Measurements from ENCODE around the gene PCSK4. TPM values are rescaled to one million over a fixed set of nuclear protein-coding genes. Genes with fewer than 3 reads are reported as not detected.
A peak's percentile ranks its signal among the peaks of the same experiment; 100 is the strongest.

PCSK4 gene
- total and polyA plus RNA-seq, 9 of the 15 experiments (the other 6 are each of a cell fraction or from before 2014, with no cell fraction given) = 0.01 to 9.1 (median 2.1) TPM; not detected in 1

DNA sequence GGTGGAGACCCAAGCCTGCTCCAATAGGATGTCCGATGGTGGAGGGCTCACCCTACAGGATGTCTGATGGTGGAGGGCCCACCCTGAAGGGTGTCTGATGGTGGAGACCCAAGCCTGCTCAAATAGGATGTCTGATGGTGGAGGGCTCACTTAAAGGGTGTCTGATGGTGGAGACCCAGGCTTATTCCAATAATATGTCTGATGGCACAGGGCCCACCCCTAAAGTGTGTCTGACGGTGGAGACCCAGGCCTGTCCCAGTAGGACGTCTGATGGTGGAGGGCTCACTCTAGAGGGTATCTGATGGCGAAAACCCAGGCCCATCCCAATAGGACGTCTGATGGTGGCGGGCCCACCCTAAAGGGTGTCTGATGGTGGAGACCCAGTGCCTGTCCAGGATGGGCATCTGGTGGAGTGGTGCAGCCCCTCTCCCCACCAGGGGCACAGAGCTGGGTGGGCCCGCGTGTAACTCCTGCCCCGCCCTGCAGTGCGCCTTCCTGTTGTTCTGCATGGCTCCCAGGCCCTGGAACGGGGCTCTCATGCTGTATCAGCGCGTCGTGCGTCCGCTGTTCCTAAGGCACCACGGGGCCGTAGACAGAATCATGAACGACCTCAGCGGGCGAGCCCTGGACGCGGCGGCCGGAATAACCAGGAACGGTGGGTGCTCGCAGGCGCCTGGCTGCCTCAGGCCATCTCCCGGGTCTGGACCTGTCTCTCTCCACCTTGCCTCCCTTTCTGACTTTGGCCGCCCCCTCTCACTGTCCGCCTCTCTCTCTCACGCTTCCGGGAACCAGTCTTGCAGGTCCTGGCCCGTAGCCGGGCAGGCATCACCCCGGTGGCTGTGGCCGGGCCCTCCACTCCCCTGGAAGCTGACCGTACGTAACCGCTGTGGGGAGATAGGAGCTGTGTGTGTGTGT, 5.9 kb upstream of the PCSK4 start (continued):
- TF ChIP-seq NR1H2 (CRISPR knock-in tag; IDR thresholded peaks at IDR 0.05) = no peak
- TF ChIP-seq, protein P1, sequence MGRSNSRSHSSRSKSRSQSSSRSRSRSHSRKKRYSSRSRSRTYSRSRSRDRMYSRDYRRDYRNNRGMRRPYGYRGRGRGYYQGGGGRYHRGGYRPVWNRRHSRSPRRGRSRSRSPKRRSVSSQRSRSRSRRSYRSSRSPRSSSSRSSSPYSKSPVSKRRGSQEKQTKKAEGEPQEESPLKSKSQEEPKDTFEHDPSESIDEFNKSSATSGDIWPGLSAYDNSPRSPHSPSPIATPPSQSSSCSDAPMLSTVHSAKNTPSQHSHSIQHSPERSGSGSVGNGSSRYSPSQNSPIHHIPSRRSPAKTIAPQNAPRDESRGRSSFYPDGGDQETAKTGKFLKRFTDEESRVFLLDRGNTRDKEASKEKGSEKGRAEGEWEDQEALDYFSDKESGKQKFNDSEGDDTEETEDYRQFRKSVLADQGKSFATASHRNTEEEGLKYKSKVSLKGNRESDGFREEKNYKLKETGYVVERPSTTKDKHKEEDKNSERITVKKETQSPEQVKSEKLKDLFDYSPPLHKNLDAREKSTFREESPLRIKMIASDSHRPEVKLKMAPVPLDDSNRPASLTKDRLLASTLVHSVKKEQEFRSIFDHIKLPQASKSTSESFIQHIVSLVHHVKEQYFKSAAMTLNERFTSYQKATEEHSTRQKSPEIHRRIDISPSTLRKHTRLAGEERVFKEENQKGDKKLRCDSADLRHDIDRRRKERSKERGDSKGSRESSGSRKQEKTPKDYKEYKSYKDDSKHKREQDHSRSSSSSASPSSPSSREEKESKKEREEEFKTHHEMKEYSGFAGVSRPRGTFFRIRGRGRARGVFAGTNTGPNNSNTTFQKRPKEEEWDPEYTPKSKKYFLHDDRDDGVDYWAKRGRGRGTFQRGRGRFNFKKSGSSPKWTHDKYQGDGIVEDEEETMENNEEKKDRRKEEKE (IDR thresholded peaks at IDR 0.05; ENCODE audit: borderline replicate concordance in 1 of 2, control insufficient read depth in 1 of 2, low read depth in 2 of 2, low read length in 1 of 2) = no peak
- no peak for TF ChIP-seq BMI1 (IDR thresholded peaks at IDR 0.05; ENCODE audit: low read length)
- TF ChIP-seq POLR2A (conservative IDR thresholded peaks at IDR 0.05) = no peak; the same call in 1 of the 2 replicates
- no peak for TF ChIP-seq HDAC6 (IDR thresholded peaks at IDR 0.05; ENCODE audit: low read depth, low read length)
- no peak for TF ChIP-seq JUNB (CRISPR knock-in tag; conservative IDR thresholded peaks at IDR 0.05)
- no peak for TF ChIP-seq POU5F1 (IDR thresholded peaks at IDR 0.05; ENCODE audit: borderline replicate concordance, low read depth, low read length, partially characterized antibody)
- TF ChIP-seq HDAC1 (IDR thresholded peaks at IDR 0.05) = no peak
- TF ChIP-seq MYNN (IDR thresholded peaks at IDR 0.05) = no peak
- no peak for TF ChIP-seq MYNN (CRISPR knock-in tag; IDR thresholded peaks at IDR 0.05)
- no peak for TF ChIP-seq TEAD1 (CRISPR knock-in tag; IDR thresholded peaks at IDR 0.05)
- TF ChIP-seq, protein P2, sequence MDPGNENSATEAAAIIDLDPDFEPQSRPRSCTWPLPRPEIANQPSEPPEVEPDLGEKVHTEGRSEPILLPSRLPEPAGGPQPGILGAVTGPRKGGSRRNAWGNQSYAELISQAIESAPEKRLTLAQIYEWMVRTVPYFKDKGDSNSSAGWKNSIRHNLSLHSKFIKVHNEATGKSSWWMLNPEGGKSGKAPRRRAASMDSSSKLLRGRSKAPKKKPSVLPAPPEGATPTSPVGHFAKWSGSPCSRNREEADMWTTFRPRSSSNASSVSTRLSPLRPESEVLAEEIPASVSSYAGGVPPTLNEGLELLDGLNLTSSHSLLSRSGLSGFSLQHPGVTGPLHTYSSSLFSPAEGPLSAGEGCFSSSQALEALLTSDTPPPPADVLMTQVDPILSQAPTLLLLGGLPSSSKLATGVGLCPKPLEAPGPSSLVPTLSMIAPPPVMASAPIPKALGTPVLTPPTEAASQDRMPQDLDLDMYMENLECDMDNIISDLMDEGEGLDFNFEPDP (CRISPR knock-in tag; IDR thresholded peaks at IDR 0.05) = 0 out of 2 replicates have a peak, but pooled peaks have one; percentile 34
- TF ChIP-seq MXI1 (IDR thresholded peaks at IDR 0.05; ENCODE audit: low read depth, low read length) = no peak
- no peak for TF ChIP-seq JUND (IDR thresholded peaks at IDR 0.05; ENCODE audit: borderline replicate concordance, low read depth, low read length)
- TF ChIP-seq JUND (tag; IDR thresholded peaks at IDR 0.05; ENCODE audit: borderline replicate concordance, low read depth, low read length) = no peak
- TF ChIP-seq MAZ (CRISPR knock-in tag; conservative IDR thresholded peaks at IDR 0.05 in 1 of 2, IDR thresholded peaks at IDR 0.05 in 1 of 2) = no peak
- TF ChIP-seq STAT5A (IDR thresholded peaks at IDR 0.05; ENCODE audit: borderline replicate concordance, low read length) = no peak
- TF ChIP-seq, protein P3, sequence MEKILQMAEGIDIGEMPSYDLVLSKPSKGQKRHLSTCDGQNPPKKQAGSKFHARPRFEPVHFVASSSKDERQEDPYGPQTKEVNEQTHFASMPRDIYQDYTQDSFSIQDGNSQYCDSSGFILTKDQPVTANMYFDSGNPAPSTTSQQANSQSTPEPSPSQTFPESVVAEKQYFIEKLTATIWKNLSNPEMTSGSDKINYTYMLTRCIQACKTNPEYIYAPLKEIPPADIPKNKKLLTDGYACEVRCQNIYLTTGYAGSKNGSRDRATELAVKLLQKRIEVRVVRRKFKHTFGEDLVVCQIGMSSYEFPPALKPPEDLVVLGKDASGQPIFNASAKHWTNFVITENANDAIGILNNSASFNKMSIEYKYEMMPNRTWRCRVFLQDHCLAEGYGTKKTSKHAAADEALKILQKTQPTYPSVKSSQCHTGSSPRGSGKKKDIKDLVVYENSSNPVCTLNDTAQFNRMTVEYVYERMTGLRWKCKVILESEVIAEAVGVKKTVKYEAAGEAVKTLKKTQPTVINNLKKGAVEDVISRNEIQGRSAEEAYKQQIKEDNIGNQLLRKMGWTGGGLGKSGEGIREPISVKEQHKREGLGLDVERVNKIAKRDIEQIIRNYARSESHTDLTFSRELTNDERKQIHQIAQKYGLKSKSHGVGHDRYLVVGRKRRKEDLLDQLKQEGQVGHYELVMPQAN (IDR thresholded peaks at IDR 0.05; ENCODE audit: borderline replicate concordance) = no peak
- TF ChIP-seq ZFP36 (IDR thresholded peaks at IDR 0.05; ENCODE audit: low read depth, low read length, partially characterized antibody) = peak; percentile 80
- no peak for TF ChIP-seq EWSR1 (IDR thresholded peaks at IDR 0.05; ENCODE audit: borderline replicate concordance, low read depth, partially characterized antibody)
- TF ChIP-seq TAF15 (IDR thresholded peaks at IDR 0.05; ENCODE audit: low read depth, low read length) = no peak
- no peak for TF ChIP-seq GATA2 (CRISPR knock-in tag; IDR thresholded peaks at IDR 0.05)
